Measurements from ENCODE around the gene PSTPIP1. TPM values are rescaled to one million over a fixed set of nuclear protein-coding genes. Genes with fewer than 3 reads are reported as not detected.

Gene PSTPIP1
- total RNA-seq, 2 experiments from 2014 or later = 79.4 to 82.7 TPM

DNA sequence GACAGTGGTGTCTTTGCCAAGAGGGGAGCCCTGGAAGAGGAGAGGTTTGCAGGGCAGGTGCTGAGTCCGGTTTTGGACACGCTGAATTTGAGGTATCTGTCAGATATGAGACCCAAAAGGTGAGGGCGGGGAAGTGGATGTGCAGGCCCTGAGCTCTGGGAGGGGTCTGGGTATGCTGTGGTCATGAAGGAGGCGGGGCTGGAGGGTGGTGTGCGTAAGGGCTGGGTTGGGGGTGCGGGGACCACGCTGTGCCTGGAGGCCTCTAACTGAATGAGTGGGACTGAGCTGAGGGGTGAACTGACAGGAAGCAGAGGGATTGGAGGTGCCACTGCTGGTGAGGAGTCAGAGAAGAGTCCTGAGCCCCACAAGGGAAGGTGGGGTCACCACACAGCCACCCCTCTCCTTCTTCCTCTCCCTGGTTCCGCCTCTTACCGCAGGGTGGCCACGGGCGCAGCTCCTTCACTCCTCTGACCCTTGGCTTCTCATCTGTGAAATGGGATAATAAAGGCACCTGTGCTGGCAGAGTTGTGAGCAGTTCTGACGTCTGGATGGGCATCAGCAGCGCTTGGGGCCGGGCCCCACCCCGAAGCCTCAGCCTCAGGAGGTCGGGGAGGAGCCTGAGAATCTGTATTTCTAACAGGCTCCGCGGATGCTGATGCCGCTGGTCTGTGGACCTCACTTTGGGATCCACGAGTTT lies 28.8 kb downstream of the PSTPIP1 start:
- TF ChIP-seq CTCF (IDR thresholded peaks at IDR 0.05) = no peak
- H3K4me1 ChIP-seq (ENCODE audit: insufficient read depth, low read length) = peaks cover 85% of the 10 kb centered on the region
- H3K9me3 ChIP-seq (ENCODE audit: control insufficient read depth in 1 of 2, insufficient read depth in 1 of 2, low read length in 2 of 2) = no peaks in the 10 kb centered on the region
- ChIA-PET CTCF (interaction anchor here (0.8 to 4.8 kb wide), 10 partner anchors 8 to 120 kb away, joined by 3 to 30 read pairs (median 4); no protein-coding TSS in a partner anchor), POLR2A (interaction anchor here (0.6 to 3.1 kb wide), 4 partner anchors 10 to 48 kb away, joined by 3 to 35 read pairs (median 10); partner anchors contain the start of gene PSTPIP1)
- H3K36me3 ChIP-seq (ENCODE audit: insufficient read depth, low read length) = peaks cover 77% of the 10 kb centered on the region
- Mint-ChIP-seq H3K4me3 (peak overlapping the region; percentile 42), H3K9me3 (no peaks in the 10 kb centered on the region), H3K36me3 (ENCODE audit: low read depth) (peaks cover 62% of the 10 kb centered on the region), H3K4me1 (ENCODE audit: low read depth) (peaks cover 49% of the 10 kb centered on the region), H3K27ac (peak overlapping the region; percentile 93), H3K27me3 (no peaks in the 10 kb centered on the region)
- DNase-seq (peak in 1 of 14 experiments; percentile 31), ATAC-seq (ENCODE audit: poor library complexity) (no peak)
- intact Hi-C loops (cut with DNase I, micrococcal nuclease) = loop anchor here (2.0 to 5.0 kb wide), 3 partner anchors 49 to 121 kb away; no protein-coding TSS in a partner anchor
- H3K4me3 ChIP-seq (ENCODE audit: low read length) = no peak overlapping the region
- H3K27ac ChIP-seq (ENCODE audit: low read depth in 1 of 2, low read length in 2 of 2) = peak overlapping the region; percentile 49 to 63
- no peaks in the 10 kb centered on the region for H3K27me3 ChIP-seq (ENCODE audit: control insufficient read depth in 1 of 2, insufficient read depth in 2 of 2, low read length in 2 of 2)

- H3K27ac Mint-ChIP-seq = peak overlapping the region; percentile 70
- peak; percentile 95 for TF ChIP-seq CTCF (IDR thresholded peaks at IDR 0.05)
- H3K4me3 ChIP-seq (ENCODE audit: low read length) = no peak overlapping the region
- intact Hi-C loops (cut with DNase I, micrococcal nuclease) = loop anchor here (2.0 to 5.0 kb wide), 2 partner anchors 122 kb away; no protein-coding TSS in a partner anchor
- H3K9me3 ChIP-seq (ENCODE audit: control insufficient read depth in 1 of 2, insufficient read depth in 1 of 2, low read length in 2 of 2) = no peaks in the 10 kb centered on the region
- H3K9me3 Mint-ChIP-seq = no peaks in the 10 kb centered on the region
- ATAC-seq (ENCODE audit: poor library complexity) = peak; percentile 24
- DNase-seq = peak; percentile 46 to 79 (median 62)
- H3K27ac ChIP-seq (ENCODE audit: low read depth in 1 of 2, low read length in 2 of 2) = peak overlapping the region in 1 of 2 donors; percentile 49
- peaks cover 48% of the 10 kb centered on the region for H3K4me1 Mint-ChIP-seq (ENCODE audit: low read depth)
- peaks cover 77% of the 10 kb centered on the region for H3K36me3 ChIP-seq (ENCODE audit: insufficient read depth, low read length)
- H3K36me3 Mint-ChIP-seq (ENCODE audit: low read depth) = peaks cover 62% of the 10 kb centered on the region
- peak overlapping the region; percentile 48 for H3K4me3 Mint-ChIP-seq
- H3K27me3 ChIP-seq (ENCODE audit: control insufficient read depth in 1 of 2, insufficient read depth in 2 of 2, low read length in 2 of 2) = no peaks in the 10 kb centered on the region
- CTCF ChIA-PET = interaction anchor here (0.6 to 4.8 kb wide), 11 partner anchors 9 to 265 kb away, joined by 3 to 30 read pairs (median 3); no protein-coding TSS in a partner anchor
- POLR2A ChIA-PET = interaction anchor here (1.9 kb wide), 1 partner anchor 29 kb away, joined by 7 read pairs; the partner anchor contains the start of gene PSTPIP1
- no peaks in the 10 kb centered on the region for H3K27me3 Mint-ChIP-seq
- peaks cover 77% of the 10 kb centered on the region for H3K4me1 ChIP-seq (ENCODE audit: insufficient read depth, low read length)
Observed at GRCh38 chr15:77024273-77025082, 29.6 kb downstream of the PSTPIP1 start.

Measured in CD4-positive, alpha-beta T cell (primary cell).